Sigmoid colon (tissue), 4 donors: Measurements from ENCODE around the gene SLC17A2.

ENCODE experiments used
- CTCF ChIP-seq, 4 experiments: fragments of 450-650 bp in 3 of 4; fragments of 200-600 bp in 1 of 4; IDR thresholded peaks; one replicate each; pipeline ENCODE4 v1.5.1; 2016 to 2019; ENCODE audit warnings: antibody characterized with exemption in 4 of 4, mild to moderate bottlenecking in 3 of 4, moderate library complexity in 2 of 4
- POLR2A ChIP-seq, 2 donors: fragments of 450-650 bp; IDR thresholded peaks; one replicate each; pipeline ENCODE4 v1.6.1; 2016; ENCODE audit warnings: antibody characterized with exemption in 2 of 2, mild to moderate bottlenecking in 2 of 2, moderate library complexity in 2 of 2
- POLR2AphosphoS5 ChIP-seq, 4 donors: sonication (generic); formaldehyde crosslinking; IDR thresholded peaks; one replicate each; pipeline ENCODE4 v1.6.1; 2017; ENCODE audit warnings: antibody characterized with exemption in 4 of 4

GRCh38 chr6:25962149-25963127 lies 31.9 kb upstream of the SLC17A2 start, which contains the start of gene TRIM38:
- peak; percentile 92 to 94 for TF ChIP-seq POLR2A (IDR thresholded peaks at IDR 0.05)
- TF ChIP-seq CTCF (IDR thresholded peaks at IDR 0.05) = no peak
- TF ChIP-seq POLR2AphosphoS5 (IDR thresholded peaks at IDR 0.05) = peak; percentile 95 to 98 (median 96)
